ENCODE measurements around the gene TBC1D9B. TPM values are rescaled to one million over a fixed set of nuclear protein-coding genes. Genes with fewer than 3 reads are reported as not detected.

TBC1D9B gene
- total RNA-seq, 2 donors from 2014 or later: 89.3 to 136 TPM

GRCh38 chr5:179829732-179830435 lies 77.8 kb downstream of the TBC1D9B start:
- Histone ChIP-seq H3K27me3 (no peaks in the 10 kb centered on the region), H3K4me3 (no peak overlapping the region), H3K9ac (ENCODE audit: low read depth in 2 of 2, low read length in 2 of 2) (no peak overlapping the region), H3K4me1 (peaks cover 20% of the 10 kb centered on the region), H3K36me3 (peaks cover 29% of the 10 kb centered on the region), H3K9me3 (no peaks in the 10 kb centered on the region), H3K27ac (no peak overlapping the region)
- no peak for TF ChIP-seq CTCF (IDR thresholded peaks at IDR 0.05)
- intact Hi-C loops (cut with DNase I): no loop called here
- no peak for DNase-seq

DNA sequence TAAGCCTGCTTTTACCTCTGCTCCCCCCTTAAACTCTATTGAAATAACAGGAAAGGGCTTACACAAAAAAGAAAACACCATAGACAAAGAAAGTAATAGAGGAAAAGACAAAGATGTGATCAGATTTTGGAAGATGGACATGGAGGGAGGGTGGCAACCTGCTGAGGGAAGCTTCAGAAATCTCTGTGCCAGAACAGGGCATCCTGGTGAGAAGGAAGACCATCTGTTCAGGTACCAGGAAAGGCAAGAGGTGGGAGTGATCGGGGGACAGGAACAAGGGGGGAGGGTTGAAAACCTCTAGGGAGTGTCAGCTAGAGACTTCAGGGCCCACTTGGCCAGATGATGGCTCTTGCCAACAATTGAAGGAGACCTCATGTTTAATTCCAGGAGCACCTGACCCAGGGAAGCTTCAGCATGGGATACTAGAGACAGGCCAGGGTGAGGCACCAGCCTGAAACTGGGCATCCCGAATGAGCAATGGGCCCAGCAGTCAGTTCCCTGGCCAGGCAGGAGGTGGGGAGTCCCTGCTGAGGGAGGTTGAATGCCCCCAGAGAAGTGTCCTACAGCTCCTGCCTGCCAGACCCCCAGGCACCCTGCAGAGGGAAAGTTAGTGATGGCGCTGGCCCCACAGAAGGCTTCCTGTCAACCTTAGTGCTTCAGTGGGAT lies 78.8 kb downstream of the TBC1D9B start:
- intact Hi-C loops (cut with DNase I): no loop called here
- H3K4me1 ChIP-seq: peaks cover 30% of the 10 kb centered on the region
- no peak for DNase-seq

DNA sequence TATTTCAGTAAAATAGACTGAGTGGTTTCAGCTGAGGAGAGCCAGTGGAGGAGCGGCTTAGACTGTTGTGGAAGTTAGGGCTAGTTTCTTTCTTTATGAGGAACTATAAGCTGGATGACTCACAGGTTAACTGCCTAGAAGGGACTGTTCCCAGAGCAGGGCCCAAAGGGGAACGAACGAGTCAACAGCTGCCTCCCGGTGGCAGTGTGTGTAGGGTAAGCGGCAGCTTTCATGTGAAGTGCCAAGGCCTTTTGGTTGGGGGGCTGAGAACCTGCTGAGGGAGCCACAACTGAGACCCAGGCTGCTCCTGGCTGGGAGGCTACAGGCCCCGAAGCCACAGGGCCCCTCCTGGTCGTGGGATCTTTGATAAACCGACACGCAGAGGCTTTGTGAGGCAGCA lies 80.0 kb downstream of the TBC1D9B start:
- Histone ChIP-seq H3K4me3 (no peak overlapping the region), H3K27ac (peak overlapping the region; percentile 60), H3K9ac (ENCODE audit: low read depth in 2 of 2, low read length in 2 of 2) (peak overlapping the region in 1 of 2 donors; percentile 57), H3K9me3 (no peaks in the 10 kb centered on the region), H3K27me3 (no peaks in the 10 kb centered on the region), H3K4me1 (peaks cover 39% of the 10 kb centered on the region), H3K36me3 (peaks cover 27% of the 10 kb centered on the region)
- TF ChIP-seq CTCF (IDR thresholded peaks at IDR 0.05): peak; percentile 14
- intact Hi-C loops (cut with DNase I): no loop called here
- peak; percentile 83 for DNase-seq

More for the DNA sequence above, 78.8 kb downstream of the TBC1D9B start:
- peaks cover 34% of the 10 kb centered on the region for H3K36me3 ChIP-seq
- H3K27me3 ChIP-seq: no peaks in the 10 kb centered on the region
- H3K4me3 ChIP-seq: no peak overlapping the region
- H3K9me3 ChIP-seq: no peaks in the 10 kb centered on the region
- H3K27ac ChIP-seq: no peak overlapping the region
- no peak for TF ChIP-seq CTCF (IDR thresholded peaks at IDR 0.05)
- no peak overlapping the region for H3K9ac ChIP-seq (ENCODE audit: low read depth in 2 of 2, low read length in 2 of 2)

DNA sequence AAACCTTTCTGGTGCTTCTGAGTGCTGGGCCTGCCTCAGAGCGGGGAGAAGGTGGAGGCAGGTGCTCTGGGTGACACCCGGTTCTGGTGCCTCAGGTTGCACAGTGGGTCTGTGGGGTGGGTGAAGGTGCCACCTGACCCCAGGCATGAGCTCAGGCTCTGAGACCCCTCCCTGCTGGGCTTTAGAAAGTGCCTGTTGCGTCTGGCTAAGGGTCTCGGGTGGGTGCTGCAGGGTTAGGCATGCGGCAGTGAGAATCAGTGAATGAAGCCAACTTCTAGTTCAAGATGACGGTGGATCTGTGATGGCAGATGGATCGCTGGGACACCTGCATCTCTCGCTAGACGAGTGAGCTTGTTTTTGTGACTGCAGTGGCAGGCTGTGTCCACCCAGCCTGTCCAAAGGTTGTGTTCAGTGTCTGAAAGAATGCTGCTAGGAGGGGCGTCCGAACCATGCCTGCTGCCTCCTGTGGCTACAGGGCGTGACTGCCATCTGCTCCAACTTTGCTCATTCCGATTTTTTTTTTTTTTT lies 82.0 kb downstream of the TBC1D9B start:
- Histone ChIP-seq H3K27ac (peak overlapping the region; percentile 60), H3K36me3 (peaks cover 16% of the 10 kb centered on the region), H3K4me3 (no peak overlapping the region), H3K9ac (ENCODE audit: low read depth in 2 of 2, low read length in 2 of 2) (peak overlapping the region; percentile 26 to 70), H3K27me3 (no peaks in the 10 kb centered on the region), H3K4me1 (peaks cover 45% of the 10 kb centered on the region), H3K9me3 (no peaks in the 10 kb centered on the region)
- intact Hi-C loops (cut with DNase I): no loop called here
- no peak for TF ChIP-seq CTCF (IDR thresholded peaks at IDR 0.05)
- peak; percentile 80 for DNase-seq

- peaks cover 16% of the 10 kb centered on the region for H3K36me3 ChIP-seq
- H3K9me3 ChIP-seq: no peaks in the 10 kb centered on the region
- H3K9ac ChIP-seq (ENCODE audit: low read depth in 2 of 2, low read length in 2 of 2): peak overlapping the region in 1 of 2 donors; percentile 70
- H3K4me1 ChIP-seq: peaks cover 51% of the 10 kb centered on the region
- no peak for TF ChIP-seq CTCF (IDR thresholded peaks at IDR 0.05)
- intact Hi-C loops (cut with DNase I): no loop called here
- H3K27ac ChIP-seq: no peak overlapping the region
- DNase-seq: no peak
- no peaks in the 10 kb centered on the region for H3K27me3 ChIP-seq
- H3K4me3 ChIP-seq: no peak overlapping the region
Measured at GRCh38 chr5:179824745-179825112, 83.0 kb downstream of the TBC1D9B start.
